ENCODE data around the gene SNX19.

GRCh38 chr11:130852589-130852988 lies 63.7 kb downstream of the SNX19 start:
- TF ChIP-seq CTCF (IDR thresholded peaks at IDR 0.05) (no peak), ZFX (IDR thresholded peaks at IDR 0.05; ENCODE audit: borderline replicate concordance) (no peak)
